Measurements from ENCODE around the gene HOXB9. TPM values are rescaled to one million over a fixed set of nuclear protein-coding genes. Genes with fewer than 3 reads are reported as not detected.

Gene HOXB9
- total RNA-seq, 4 donors from 2014 or later, result not detected

- TF ChIP-seq CTCF (IDR thresholded peaks at IDR 0.05) (no peak), POLR2AphosphoS5 (IDR thresholded peaks at IDR 0.05) (no peak), POLR2A (IDR thresholded peaks at IDR 0.05) (no peak), EP300 (IDR thresholded peaks at IDR 0.05) (no peak)
- Histone ChIP-seq H3K36me3 (peaks cover 0 to 3% of the 10 kb centered on the region in 2 donors), H3K27me3 (peaks cover 100% of the 10 kb centered on the region), H3K4me1 (peaks cover 0 to 57% (median 7%) of the 10 kb centered on the region in 3 donors), H3K27ac (no peak overlapping the region), H3K9me3 (no peaks in the 10 kb centered on the region), H3K4me3 (no peak overlapping the region)
- ATAC-seq, result no peak
- 69 to 74% methylated on average over 9 of the region's 17 CpGs for WGBS, 2 donors (ENCODE audit: low coverage in 1 of 2)
Measured at GRCh38 chr17:48600244-48601098, 25.7 kb downstream of the HOXB9 start.

GRCh38 chr17:48599354-48599753 lies 26.8 kb downstream of the HOXB9 start:
- H3K27me3 ChIP-seq, result peaks cover 96% of the 10 kb centered on the region

DNA sequence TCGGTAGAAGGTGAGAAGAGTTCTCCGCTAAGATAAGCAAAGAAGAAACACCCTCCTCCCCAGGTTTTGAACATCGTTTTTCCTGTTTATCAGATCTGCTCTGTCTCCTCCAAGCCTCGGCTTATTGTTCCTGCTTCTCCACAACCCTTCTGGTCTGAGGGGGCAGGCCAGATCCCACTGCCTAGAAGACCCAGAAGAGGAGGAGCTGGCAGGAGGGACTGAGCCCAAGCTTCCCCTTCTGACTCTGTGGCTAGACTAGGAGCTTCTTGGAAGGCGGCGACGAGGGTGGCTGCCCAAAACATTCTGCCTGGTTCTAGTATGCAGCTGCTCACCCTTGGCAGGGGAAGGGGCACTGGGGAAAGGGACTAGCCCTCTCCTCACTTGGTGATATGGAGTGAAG lies 27.4 kb downstream of the HOXB9 start:
- 43 to 57% methylated on average over 2 to 6 of the region's 7 CpGs for WGBS, 2 donors (ENCODE audit: low coverage in 1 of 2)
- TF ChIP-seq POLR2AphosphoS5 (IDR thresholded peaks at IDR 0.05) (no peak), CTCF (IDR thresholded peaks at IDR 0.05) (no peak), EP300 (IDR thresholded peaks at IDR 0.05) (no peak), POLR2A (IDR thresholded peaks at IDR 0.05) (no peak)
- Histone ChIP-seq H3K4me3 (no peak overlapping the region), H3K27me3 (peaks cover 90% of the 10 kb centered on the region), H3K27ac (no peak overlapping the region), H3K9me3 (no peaks in the 10 kb centered on the region), H3K36me3 (peaks cover 0 to 3% of the 10 kb centered on the region in 2 donors), H3K4me1 (peaks cover 0 to 68% (median 7%) of the 10 kb centered on the region in 3 donors)
- ATAC-seq, result no peak

More at GRCh38 chr17:48599354-48599753, 26.8 kb downstream of the HOXB9 start:
- H3K4me1 ChIP-seq, result peaks cover 0 to 67% (median 7%) of the 10 kb centered on the region in 3 donors
- H3K4me3 ChIP-seq, result no peak overlapping the region
- H3K9me3 ChIP-seq, result no peaks in the 10 kb centered on the region
- WGBS, 2 donors (ENCODE audit: low coverage in 1 of 2), result 79 to 80% methylated on average over 3 to 5 of the region's 5 CpGs
- ATAC-seq, result no peak
- TF ChIP-seq EP300 (IDR thresholded peaks at IDR 0.05) (no peak), POLR2A (IDR thresholded peaks at IDR 0.05) (no peak), POLR2AphosphoS5 (IDR thresholded peaks at IDR 0.05) (no peak), CTCF (IDR thresholded peaks at IDR 0.05) (no peak)
- H3K36me3 ChIP-seq, result peaks cover 0 to 3% of the 10 kb centered on the region in 2 donors
- H3K27ac ChIP-seq, result no peak overlapping the region

DNA sequence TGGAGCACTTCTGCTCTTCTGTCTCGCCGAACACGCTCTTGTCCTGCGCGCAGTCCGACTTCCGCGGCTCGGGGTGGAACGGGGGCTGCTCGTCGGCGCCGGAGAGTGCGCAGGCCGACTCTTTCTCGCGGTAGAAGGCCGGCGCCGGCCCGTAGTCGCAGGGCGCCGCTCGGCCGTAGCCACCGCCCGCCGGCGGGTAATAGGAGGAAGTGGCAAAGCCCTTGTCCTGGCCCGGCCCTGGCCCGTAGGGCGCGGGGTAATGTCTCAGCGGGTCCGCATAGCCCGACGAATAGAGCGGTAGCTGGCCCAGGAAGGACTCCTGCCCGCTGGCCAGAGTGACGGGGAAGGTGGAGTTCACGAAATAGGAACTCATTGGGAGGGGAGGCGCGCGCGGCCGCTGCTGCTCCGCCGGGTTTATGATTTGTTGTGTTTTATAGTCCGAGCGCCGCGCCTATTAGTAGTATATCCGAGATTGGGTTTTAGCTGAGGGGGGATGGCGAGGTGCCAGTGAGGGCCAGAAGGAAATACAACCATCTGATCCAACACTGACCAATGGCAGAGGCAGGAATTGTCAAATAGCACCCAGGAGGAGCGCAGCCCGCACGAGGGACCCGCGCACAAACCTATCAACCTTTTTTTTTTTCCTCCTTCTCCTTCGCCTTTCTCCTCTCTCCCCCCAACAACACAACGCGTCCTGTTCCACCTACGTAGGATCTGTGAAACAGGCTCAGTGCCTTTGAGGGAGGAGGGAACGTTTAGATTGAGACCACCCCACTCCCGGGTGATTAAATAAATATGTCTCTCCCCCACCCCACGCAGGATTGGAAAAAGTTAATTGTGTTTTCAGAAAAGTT lies 28.2 kb downstream of the HOXB9 start:
- WGBS, 2 donors (ENCODE audit: low coverage in 1 of 2), result 2 to 6% methylated on average over 11 to 12 of the region's 68 CpGs
- TF ChIP-seq POLR2A (IDR thresholded peaks at IDR 0.05), result peak; percentile 38 to 47
- peak; percentile 77 for TF ChIP-seq POLR2AphosphoS5 (IDR thresholded peaks at IDR 0.05)
- TF ChIP-seq CTCF (IDR thresholded peaks at IDR 0.05), result no peak
- no peak for TF ChIP-seq EP300 (IDR thresholded peaks at IDR 0.05)
- Histone ChIP-seq H3K9me3 (no peaks in the 10 kb centered on the region), H3K4me1 (peaks cover 0 to 69% (median 7%) of the 10 kb centered on the region in 3 donors), H3K36me3 (peaks cover 0 to 3% of the 10 kb centered on the region in 2 donors), H3K27ac (peak overlapping the region in 3 of 4 donors; percentile 25 to 79 (median 75)), H3K4me3 (peak overlapping the region; percentile 23 to 62), H3K27me3 (peaks cover 83% of the 10 kb centered on the region)
- peak; percentile 57 for ATAC-seq
